GM21717 (cell line): ENCODE data around the gene SRP72.
"Not testable (repeated sequence)": the region's sequence is repeated elsewhere in the genome, so short reads cannot be mapped to it uniquely, and the experiment has no call there.

Experiments used
- ATAC-seq: cut with Tn5 transposase; IDR thresholded peaks from one replicate; pipeline ENCODE4 v1.9.1; 2021; ENCODE audit warnings: mild to moderate bottlenecking, moderate library complexity; ENCODE audit not compliant: unreplicated experiment

SRP72 gene

GRCh38 chr4:56465599-56466295, 1.7 kb upstream of the SRP72 start:
- ATAC-seq = no peak

GRCh38 chr4:56466296-56466761, 1.1 kb upstream of the SRP72 start:
- not testable (repeated sequence) for ATAC-seq

- no peak for ATAC-seq
These were observed 520 bp upstream of the SRP72 start for GRCh38 chr4:56466910-56467283.

- ATAC-seq = peak; percentile 58
These were observed 643 bp downstream of the SRP72 start for GRCh38 chr4:56468097-56468422.

GRCh38 chr4:56469489-56470210, 2.2 kb downstream of the SRP72 start:
- ATAC-seq = no peak

- peak; percentile 94 for ATAC-seq
These were observed 8.5 kb downstream of the SRP72 start for GRCh38 chr4:56475917-56476316.

- no peak for ATAC-seq
These were observed 9.8 kb downstream of the SRP72 start for GRCh38 chr4:56477192-56477702.

GRCh38 chr4:56480691-56481090, 13.3 kb downstream of the SRP72 start:
- ATAC-seq = no peak

GRCh38 chr4:56496241-56496640, 28.8 kb downstream of the SRP72 start:
- no peak for ATAC-seq

GRCh38 chr4:56505269-56506130, 38.1 kb downstream of the SRP72 start, which contains the start of gene ARL9:
TSS of gene ARL9 (plus strand) at chr4:56505791. CDS start at chr4:56505863, 72 bp downstream.
- ATAC-seq = peak; percentile 58

GRCh38 chr4:56511098-56511497, 43.7 kb downstream of the SRP72 start:
- no peak for ATAC-seq

GRCh38 chr4:56512166-56512565, 44.7 kb downstream of the SRP72 start:
- no peak for ATAC-seq

GRCh38 chr4:56513517-56513916, 46.1 kb downstream of the SRP72 start:
- ATAC-seq = no peak

GRCh38 chr4:56530269-56531148, 63.1 kb downstream of the SRP72 start:
- no peak for ATAC-seq

- ATAC-seq = no peak
These were observed 63.8 kb downstream of the SRP72 start for GRCh38 chr4:56531149-56531770.

GRCh38 chr4:56531823-56532222, 64.4 kb downstream of the SRP72 start:
- ATAC-seq = no peak

GRCh38 chr4:56532239-56532638, 64.8 kb downstream of the SRP72 start:
- ATAC-seq = no peak

GRCh38 chr4:56535915-56536314, 68.5 kb downstream of the SRP72 start:
- ATAC-seq = no peak

- no peak for ATAC-seq
These were observed 69.7 kb downstream of the SRP72 start for GRCh38 chr4:56537147-56537546.

GRCh38 chr4:56540826-56541225, 73.4 kb downstream of the SRP72 start:
- ATAC-seq = no peak
